ENCODE data around the gene STRA6. TPM values are rescaled to one million over a fixed set of nuclear protein-coding genes. Genes with fewer than 3 reads are reported as not detected.

STRA6 gene
- total RNA-seq, 6 donors from 2014 or later = 0.22 to 3.5 (median 0.88) TPM; not detected in 3

DNA sequence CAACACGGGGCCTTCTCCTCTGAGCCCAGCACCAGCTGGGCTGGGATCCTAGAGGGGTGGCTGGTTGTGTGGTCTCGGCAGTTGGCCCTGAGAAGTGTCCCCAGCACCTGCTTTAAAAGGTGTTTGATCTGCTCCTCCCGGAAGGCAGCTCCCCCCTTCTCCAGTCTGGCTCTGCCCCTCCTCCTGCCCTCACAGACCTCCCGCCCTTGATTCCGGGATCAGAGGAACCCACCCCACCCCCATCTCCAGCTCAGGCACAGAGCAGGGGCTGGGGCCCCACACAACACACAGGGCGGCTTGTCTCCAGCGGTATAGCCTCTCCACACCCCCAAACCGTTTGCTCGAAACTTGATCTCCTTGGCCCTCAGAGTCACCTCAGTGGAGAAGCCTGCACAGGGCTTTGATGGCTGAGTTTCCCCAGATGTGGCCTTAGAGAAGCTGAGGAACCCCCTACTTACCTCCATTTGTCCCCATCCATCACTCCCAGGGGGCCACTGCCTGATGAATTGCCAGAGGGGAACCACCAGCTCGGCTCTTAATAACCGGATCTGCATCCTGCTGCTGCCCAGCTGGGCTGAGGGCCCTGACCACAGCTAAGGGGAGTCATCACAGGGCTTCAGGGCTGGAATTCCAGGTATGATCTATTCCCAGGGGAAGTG, 6.4 kb upstream of the STRA6 start:
- TF ChIP-seq POLR2A (IDR thresholded peaks at IDR 0.05) = no peak
- TF ChIP-seq, protein P1, sequence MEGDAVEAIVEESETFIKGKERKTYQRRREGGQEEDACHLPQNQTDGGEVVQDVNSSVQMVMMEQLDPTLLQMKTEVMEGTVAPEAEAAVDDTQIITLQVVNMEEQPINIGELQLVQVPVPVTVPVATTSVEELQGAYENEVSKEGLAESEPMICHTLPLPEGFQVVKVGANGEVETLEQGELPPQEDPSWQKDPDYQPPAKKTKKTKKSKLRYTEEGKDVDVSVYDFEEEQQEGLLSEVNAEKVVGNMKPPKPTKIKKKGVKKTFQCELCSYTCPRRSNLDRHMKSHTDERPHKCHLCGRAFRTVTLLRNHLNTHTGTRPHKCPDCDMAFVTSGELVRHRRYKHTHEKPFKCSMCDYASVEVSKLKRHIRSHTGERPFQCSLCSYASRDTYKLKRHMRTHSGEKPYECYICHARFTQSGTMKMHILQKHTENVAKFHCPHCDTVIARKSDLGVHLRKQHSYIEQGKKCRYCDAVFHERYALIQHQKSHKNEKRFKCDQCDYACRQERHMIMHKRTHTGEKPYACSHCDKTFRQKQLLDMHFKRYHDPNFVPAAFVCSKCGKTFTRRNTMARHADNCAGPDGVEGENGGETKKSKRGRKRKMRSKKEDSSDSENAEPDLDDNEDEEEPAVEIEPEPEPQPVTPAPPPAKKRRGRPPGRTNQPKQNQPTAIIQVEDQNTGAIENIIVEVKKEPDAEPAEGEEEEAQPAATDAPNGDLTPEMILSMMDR (IDR thresholded peaks at IDR 0.05) = no peak
- TF ChIP-seq EP300 (IDR thresholded peaks at IDR 0.05) = no peak
- no peak for TF ChIP-seq POLR2AphosphoS5 (IDR thresholded peaks at IDR 0.05)
- WGBS, 2 donors = 58 to 60% methylated on average over 11 of the region's 11 CpGs
- Histone ChIP-seq H3K36me3 (no peaks in the 10 kb centered on the region), H3K27ac (no peak overlapping the region), H3K4me3 (no peak overlapping the region), H3K9me3 (no peaks in the 10 kb centered on the region), H3K4me1 (no peaks in the 10 kb centered on the region), H3K27me3 (no peaks in the 10 kb centered on the region)
- ATAC-seq (ENCODE audit: low FRiP score in 2 of 2) (no peak), DNase-seq (no peak)

DNA sequence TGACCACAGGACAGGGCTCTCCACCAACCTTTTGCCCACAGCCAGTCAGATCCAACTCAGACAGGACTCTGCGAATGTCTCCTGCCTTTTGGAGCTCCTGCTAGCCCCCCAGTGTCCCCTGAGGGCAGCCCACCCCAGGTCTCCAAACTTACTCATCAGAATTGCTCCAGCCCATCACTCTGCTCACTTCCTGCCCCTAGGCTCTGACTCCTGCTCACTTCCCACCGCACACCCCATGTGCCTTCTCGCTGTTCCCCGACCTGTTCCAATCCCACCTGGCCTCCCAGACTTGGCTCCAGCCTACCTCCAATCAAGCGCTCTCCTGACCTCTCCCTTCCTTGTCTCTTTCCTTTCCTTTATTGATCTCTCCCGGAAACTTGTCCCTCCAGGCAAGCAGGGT, 5.9 kb upstream of the STRA6 start:
- ATAC-seq (ENCODE audit: low FRiP score in 2 of 2) = no peak
- DNase-seq = no peak
- H3K9me3 ChIP-seq = no peaks in the 10 kb centered on the region
- no peak overlapping the region for H3K4me3 ChIP-seq
- TF ChIP-seq POLR2A (IDR thresholded peaks at IDR 0.05) = no peak
- TF ChIP-seq, protein P1 (IDR thresholded peaks at IDR 0.05) = no peak
- H3K27me3 ChIP-seq = no peaks in the 10 kb centered on the region
- no peak overlapping the region for H3K27ac ChIP-seq
- no peaks in the 10 kb centered on the region for H3K36me3 ChIP-seq
- WGBS, 2 donors = 74 to 87% methylated on average over 6 of the region's 6 CpGs
- no peaks in the 10 kb centered on the region for H3K4me1 ChIP-seq

DNA sequence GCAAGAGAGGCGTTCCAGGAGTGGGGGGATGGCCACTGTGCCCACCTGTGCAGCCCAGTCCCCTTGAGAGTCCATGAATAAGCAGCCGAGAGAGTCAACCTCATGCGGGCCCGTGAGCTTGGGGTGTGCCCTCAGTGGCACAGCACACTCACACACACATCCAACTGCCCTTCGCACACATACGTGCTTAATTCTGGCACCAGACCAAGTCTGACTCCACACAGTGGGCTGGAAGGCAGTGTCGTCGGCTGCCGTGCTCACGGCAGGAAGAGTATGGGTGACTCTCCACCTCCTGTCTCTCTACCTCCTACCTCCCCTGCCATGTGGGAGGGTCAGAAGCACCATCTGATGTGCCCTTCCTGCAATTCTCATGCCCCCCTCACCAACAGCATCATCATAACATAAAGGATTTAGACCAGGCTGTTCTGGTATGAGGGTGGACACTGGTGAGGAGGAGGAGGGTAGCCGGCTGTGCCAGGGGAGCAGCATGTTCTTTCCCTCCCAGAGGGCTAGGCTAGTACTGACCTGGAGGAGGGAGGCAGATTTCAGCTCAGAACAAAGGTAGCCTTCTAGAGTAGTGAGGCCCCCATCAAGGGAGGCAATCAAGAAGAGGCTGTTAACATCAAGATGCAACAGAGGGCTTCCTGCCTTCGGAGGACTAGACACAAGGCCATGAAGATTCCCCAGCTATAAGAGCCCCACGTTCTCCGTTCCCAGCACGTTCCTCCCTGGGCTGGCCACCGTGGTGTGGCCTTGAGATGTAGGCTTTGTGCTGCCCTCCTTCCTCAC, 5.3 kb upstream of the STRA6 start:
- Histone ChIP-seq H3K4me3 (no peak overlapping the region), H3K27me3 (no peaks in the 10 kb centered on the region), H3K9me3 (no peaks in the 10 kb centered on the region), H3K27ac (no peak overlapping the region), H3K4me1 (peaks cover 0 to 2% (median 0%) of the 10 kb centered on the region in 4 donors), H3K36me3 (no peaks in the 10 kb centered on the region)
- no peak for TF ChIP-seq EP300 (IDR thresholded peaks at IDR 0.05)
- no peak for TF ChIP-seq POLR2AphosphoS5 (IDR thresholded peaks at IDR 0.05)
- no peak for TF ChIP-seq POLR2A (IDR thresholded peaks at IDR 0.05)
- TF ChIP-seq, protein P1 (IDR thresholded peaks at IDR 0.05) = no peak
- ATAC-seq (ENCODE audit: low FRiP score in 2 of 2) (no peak), DNase-seq (no peak)
- WGBS, 2 donors = 71 to 82% methylated on average over 10 to 16 of the region's 16 CpGs

DNA sequence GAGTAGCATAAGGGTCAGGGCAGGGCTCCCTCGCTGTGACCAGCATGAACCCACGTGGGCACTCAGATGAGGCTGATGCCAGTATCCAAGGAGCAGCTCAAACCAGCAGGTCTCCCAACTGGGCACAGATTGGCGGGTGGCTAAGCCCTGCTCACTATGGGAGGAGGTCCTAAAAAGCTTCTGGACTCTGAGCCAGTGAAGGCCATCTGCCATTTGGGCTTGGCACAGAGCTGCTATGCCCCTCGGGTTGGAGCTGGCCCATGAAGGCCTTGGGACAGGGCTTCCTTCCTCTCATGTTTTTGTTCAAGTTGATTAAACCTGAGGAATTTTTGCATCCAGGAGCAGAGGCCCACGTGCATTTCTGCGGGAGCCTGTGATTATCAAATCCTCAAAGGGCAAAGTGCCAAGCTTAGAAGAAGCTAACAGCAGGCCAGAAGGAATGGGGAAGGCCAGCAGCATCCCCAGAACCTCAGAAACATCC, 4.3 kb upstream of the STRA6 start:
- no peak overlapping the region for H3K27ac ChIP-seq
- no peaks in the 10 kb centered on the region for H3K9me3 ChIP-seq
- H3K27me3 ChIP-seq = no peaks in the 10 kb centered on the region
- H3K4me3 ChIP-seq = no peak overlapping the region
- ATAC-seq (ENCODE audit: low FRiP score in 2 of 2) = no peak
- H3K4me1 ChIP-seq = peaks cover 0 to 6% (median 0%) of the 10 kb centered on the region in 4 donors
- TF ChIP-seq, protein P1 (IDR thresholded peaks at IDR 0.05) = no peak
- TF ChIP-seq POLR2A (IDR thresholded peaks at IDR 0.05) = no peak
- TF ChIP-seq POLR2AphosphoS5 (IDR thresholded peaks at IDR 0.05) = no peak
- no peak for TF ChIP-seq EP300 (IDR thresholded peaks at IDR 0.05)
- DNase-seq = no peak
- no peaks in the 10 kb centered on the region for H3K36me3 ChIP-seq
- 55 to 74% methylated on average over 6 of the region's 6 CpGs for WGBS, 2 donors
